DLD1 (cell line): ENCODE data around the gene PRKN.

Source experiments
- in situ Hi-C: cut with HindIII; loops from 2 replicates; pipeline ENCODE4 v1.10.0; 2017; ENCODE audit warnings: low sequenced_read_pairs

PRKN gene

GRCh38 chr6:162090734-162091133 lies 636.8 kb downstream of the PRKN start:
- in situ Hi-C loops: no loop called here

GRCh38 chr6:162088091-162088490 lies 639.5 kb downstream of the PRKN start:
- in situ Hi-C loops: no loop called here

DNA sequence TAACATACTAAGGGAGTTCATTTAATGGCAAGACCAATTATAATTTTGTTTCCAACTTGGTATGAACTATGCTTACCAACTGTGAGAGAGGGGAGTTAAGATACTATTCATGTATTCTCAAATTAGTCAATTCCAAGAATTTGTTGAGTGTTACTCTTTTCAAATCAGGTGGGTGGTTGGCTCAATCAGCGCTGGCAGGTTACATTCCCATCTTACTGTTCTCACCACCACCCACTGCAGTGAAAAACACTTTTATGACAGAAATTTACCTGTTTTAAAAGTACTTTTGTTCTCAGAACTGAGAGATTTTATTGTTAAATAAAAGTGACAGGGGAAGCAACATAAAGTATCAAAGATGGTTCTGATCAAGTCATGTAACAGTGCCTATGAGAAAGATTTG lies 642.0 kb downstream of the PRKN start:
- in situ Hi-C loops: no loop called here

DNA sequence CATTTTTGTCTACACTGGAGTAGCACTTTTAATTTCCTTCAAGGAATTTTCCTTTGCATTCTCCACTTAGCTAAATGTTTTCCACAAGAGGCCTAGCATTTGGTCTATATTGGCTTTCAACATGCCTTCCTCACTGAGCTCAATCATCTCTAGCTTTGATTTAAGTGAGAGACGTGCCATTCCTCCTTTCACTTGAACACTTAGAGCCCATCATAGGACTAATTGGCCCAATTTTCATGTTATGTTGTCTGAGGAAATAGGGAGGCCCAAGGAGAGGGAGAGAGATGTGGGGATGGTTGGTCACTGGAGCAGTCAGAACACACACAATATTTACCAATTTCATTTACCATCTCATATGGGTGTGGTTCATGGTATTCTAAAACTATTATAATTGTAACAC lies 645.0 kb downstream of the PRKN start:
- in situ Hi-C loops: no loop called here

GRCh38 chr6:162078667-162079066 lies 648.9 kb downstream of the PRKN start:
- in situ Hi-C loops: no loop called here

DNA sequence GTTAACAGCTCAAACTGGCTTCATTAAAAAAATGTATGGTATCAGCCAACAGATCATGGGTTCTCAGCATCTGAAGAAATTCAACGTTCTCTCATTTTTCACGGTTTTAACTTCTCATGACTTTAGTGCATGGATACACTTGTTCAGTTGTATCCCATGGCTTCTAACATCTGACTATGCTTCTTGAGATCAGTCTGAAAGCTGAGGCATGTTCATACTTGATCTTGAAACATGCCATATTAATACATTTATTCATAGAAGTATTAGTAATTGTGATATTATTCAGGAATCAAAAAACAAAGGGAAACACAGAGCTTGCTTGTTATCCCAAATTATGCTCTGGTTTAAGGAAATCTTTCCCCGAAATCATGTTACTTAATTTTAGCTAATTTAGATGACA lies 649.4 kb downstream of the PRKN start:
- in situ Hi-C loops: no loop called here

DNA sequence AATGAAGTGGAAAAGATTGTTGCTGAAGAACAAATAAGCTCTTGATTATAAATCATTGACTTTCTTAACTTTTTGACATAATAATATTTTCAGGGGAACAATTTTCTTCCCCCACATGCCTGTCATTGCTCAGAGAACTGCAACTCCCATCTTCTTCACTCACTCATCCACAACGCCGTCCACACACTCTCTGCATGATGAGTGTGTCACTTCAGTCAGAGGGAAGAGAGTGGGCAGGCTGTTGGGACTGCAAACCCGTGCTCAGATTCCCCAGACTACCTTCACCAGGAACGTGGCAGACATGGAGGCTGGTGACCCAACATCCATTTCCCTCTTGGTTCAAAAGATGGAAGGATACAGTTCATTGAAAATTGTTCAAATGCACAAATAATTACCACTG lies 650.8 kb downstream of the PRKN start:
- in situ Hi-C loops: no loop called here

- in situ Hi-C loops: no loop called here
Measured at GRCh38 chr6:162074641-162075275, 652.8 kb downstream of the PRKN start.

- in situ Hi-C loops: no loop called here
Measured at GRCh38 chr6:162070639-162071038, 656.9 kb downstream of the PRKN start.

- in situ Hi-C loops: no loop called here
Measured at GRCh38 chr6:162069995-162070394, 657.6 kb downstream of the PRKN start.

DNA sequence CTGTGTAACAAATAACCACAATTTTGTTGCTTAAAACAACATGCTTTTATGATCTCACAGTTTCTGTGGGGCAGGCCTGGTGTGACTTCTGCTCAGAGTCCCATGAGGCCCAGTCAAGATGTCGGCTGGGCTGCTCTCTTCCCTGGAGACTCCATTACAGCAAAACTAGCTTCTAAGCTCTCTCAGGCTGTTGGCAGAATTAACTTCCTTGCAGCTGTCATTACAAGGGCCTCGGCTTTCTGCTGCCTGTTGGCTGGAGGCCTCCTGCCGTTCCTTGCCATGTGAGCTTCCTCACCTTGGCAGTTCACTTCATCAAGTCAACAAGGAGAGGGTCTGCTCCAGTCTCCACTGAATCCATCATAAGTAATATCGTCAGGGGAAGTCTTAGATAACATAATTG lies 659.2 kb downstream of the PRKN start:
- in situ Hi-C loops: no loop called here

GRCh38 chr6:162063666-162064065 lies 663.9 kb downstream of the PRKN start:
- in situ Hi-C loops: no loop called here

DNA sequence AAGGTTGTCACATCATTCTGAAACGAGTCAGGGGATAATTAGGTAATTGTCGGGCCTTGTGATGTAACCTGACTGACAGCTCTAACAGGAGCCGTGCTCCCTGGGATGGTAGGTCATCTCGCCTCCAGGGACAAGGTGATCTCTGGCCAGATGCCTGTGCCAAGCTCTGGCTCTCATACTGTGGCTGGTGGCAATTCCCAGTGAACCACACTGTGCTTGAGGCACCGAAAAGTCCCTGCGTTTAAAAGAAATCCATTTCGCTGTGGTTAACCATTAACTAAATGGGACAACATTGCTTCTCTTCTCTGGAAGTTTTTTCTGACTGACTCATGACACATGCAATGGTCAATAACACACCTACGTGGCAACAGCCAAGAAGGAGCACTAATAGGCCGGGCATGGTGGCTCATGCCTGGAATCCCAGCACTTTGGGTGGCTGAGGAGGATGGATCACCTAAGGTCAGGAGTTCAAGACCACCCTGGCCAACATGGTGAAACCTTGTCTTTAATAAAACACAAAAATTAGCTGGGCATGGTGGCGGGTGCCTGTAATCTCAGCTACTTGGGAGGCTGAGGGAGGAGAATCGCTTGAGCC lies 669.2 kb downstream of the PRKN start:
- in situ Hi-C loops: loop anchor here (10.0 kb wide), 1 partner anchor 74 kb away; no protein-coding TSS in a partner anchor

- in situ Hi-C loops: loop anchor here (10.0 kb wide), 1 partner anchor 72 kb away; no protein-coding TSS in a partner anchor
Measured at GRCh38 chr6:162056745-162057144, 670.8 kb downstream of the PRKN start.

DNA sequence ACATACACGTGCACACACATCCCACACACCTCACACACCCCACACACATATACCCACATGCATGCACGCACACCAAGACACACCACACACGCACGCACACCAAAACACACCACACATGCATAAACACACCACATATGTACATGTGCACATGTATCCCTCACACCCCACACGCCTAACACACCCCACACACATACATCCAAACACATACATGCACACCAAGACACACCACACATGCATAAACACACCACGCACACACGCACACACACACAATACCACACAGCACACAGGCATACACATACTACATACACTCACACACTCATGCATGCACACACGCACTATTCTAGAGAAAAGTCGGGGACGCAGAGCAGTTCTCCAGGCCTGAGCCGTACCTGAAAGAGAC lies 671.5 kb downstream of the PRKN start:
- in situ Hi-C loops: loop anchor here (10.0 kb wide), 1 partner anchor 71 kb away; no protein-coding TSS in a partner anchor

- in situ Hi-C loops: loop anchor here (10.0 kb wide), 1 partner anchor 71 kb away; no protein-coding TSS in a partner anchor
Measured at GRCh38 chr6:162055365-162055764, 672.2 kb downstream of the PRKN start.

- in situ Hi-C loops: loop anchor here (10.0 kb wide), 1 partner anchor 68 kb away; no protein-coding TSS in a partner anchor
Measured at GRCh38 chr6:162053084-162053483, 674.5 kb downstream of the PRKN start.

- in situ Hi-C loops: loop anchor here (10.0 kb wide), 1 partner anchor 66 kb away; no protein-coding TSS in a partner anchor
Measured at GRCh38 chr6:162050579-162050978, 677.0 kb downstream of the PRKN start.

- in situ Hi-C loops: no loop called here
Measured at GRCh38 chr6:162046324-162046723, 681.2 kb downstream of the PRKN start.

- in situ Hi-C loops: no loop called here
Measured at GRCh38 chr6:162032620-162033019, 694.9 kb downstream of the PRKN start.

- in situ Hi-C loops: no loop called here
Measured at GRCh38 chr6:162029873-162030576, 697.5 kb downstream of the PRKN start.

GRCh38 chr6:162026843-162027242 lies 700.7 kb downstream of the PRKN start:
- in situ Hi-C loops: no loop called here
